Measurements from ENCODE around the gene SERPINB2.

SERPINB2 gene

GRCh38 chr18:63878925-63879324 lies 8.6 kb upstream of the SERPINB2 start:
- H3K79me1 ChIP-seq (ENCODE audit: low read depth, low read length) = no peaks in the 10 kb centered on the region
- no peaks in the 10 kb centered on the region for H3K27me3 ChIP-seq (ENCODE audit: control insufficient read depth in 3 of 3, insufficient read depth in 3 of 3, low read depth in 1 of 3, low read length in 3 of 3)
- no peaks in the 10 kb centered on the region for H3K9me3 ChIP-seq (replicated peaks in 1 of 2; ENCODE audit: control insufficient read depth in 2 of 2, insufficient read depth in 1 of 2, low read depth in 1 of 2, low read length in 2 of 2)
- no peak overlapping the region for H2AK5ac ChIP-seq (ENCODE audit: low read depth, low read length)
- H3K36me3 ChIP-seq (replicated peaks in 1 of 2; ENCODE audit: control insufficient read depth in 2 of 2, insufficient read depth in 2 of 2, low read length in 2 of 2) = no peaks in the 10 kb centered on the region
- no peak overlapping the region for H2AFZ ChIP-seq (ENCODE audit: low read length)
- no peak overlapping the region for H2BK5ac ChIP-seq (ENCODE audit: low read length)
- H4K91ac ChIP-seq (ENCODE audit: low read depth, low read length, poor library complexity) = no peak overlapping the region
- no peaks in the 10 kb centered on the region for H3K4me1 ChIP-seq (ENCODE audit: control insufficient read depth in 2 of 2, insufficient read depth in 1 of 2, low read depth in 1 of 2, low read length in 2 of 2)
- H3K4ac ChIP-seq (ENCODE audit: low read length) = no peak overlapping the region
- H4K8ac ChIP-seq (ENCODE audit: low read depth, low read length) = no peak overlapping the region
- H2BK15ac ChIP-seq (ENCODE audit: low read length) = no peak overlapping the region
- H3K9ac ChIP-seq (ENCODE audit: low read depth, low read length, poor library complexity) = no peak overlapping the region
- H2BK120ac ChIP-seq (ENCODE audit: low read depth, low read length) = no peak overlapping the region
- no peak overlapping the region for H3K18ac ChIP-seq (ENCODE audit: low read length)
- H3K14ac ChIP-seq (ENCODE audit: low read length) = no peak overlapping the region
- no peak overlapping the region for H3K4me3 ChIP-seq (ENCODE audit: low read length in 2 of 2)
- no CpG with 5 or more reads among the region's 4 CpGs for WGBS, 2 donors (ENCODE audit: extremely low coverage in 2 of 2, insufficient read length in 2 of 2, insufficient replicate concordance in 1 of 2)
- no peak overlapping the region for H3K27ac ChIP-seq (replicated peaks; ENCODE audit: low read length)
- H2BK12ac ChIP-seq (ENCODE audit: low read length) = no peak overlapping the region
- H3K4me2 ChIP-seq (ENCODE audit: insufficient read depth, low read length, poor library complexity, severe bottlenecking) = no peak overlapping the region
- DNase-seq (ENCODE audit: low spot score) = no peak
- no peak overlapping the region for H3K23ac ChIP-seq (ENCODE audit: low read depth, low read length, poor library complexity)

- no peak for DNase-seq (ENCODE audit: low spot score)
- no CpG with 5 or more reads among the region's 2 CpGs for WGBS, 2 donors (ENCODE audit: extremely low coverage in 2 of 2, insufficient read length in 2 of 2, insufficient replicate concordance in 1 of 2)
- H3K14ac ChIP-seq (ENCODE audit: low read length) = no peak overlapping the region
Observed at GRCh38 chr18:63879709-63880108, 7.8 kb upstream of the SERPINB2 start.

GRCh38 chr18:63881851-63882250 lies 5.7 kb upstream of the SERPINB2 start:
- no peaks in the 10 kb centered on the region for H3K36me3 ChIP-seq (replicated peaks in 1 of 2; ENCODE audit: control insufficient read depth in 2 of 2, insufficient read depth in 2 of 2, low read length in 2 of 2)
- H3K27me3 ChIP-seq (ENCODE audit: control insufficient read depth in 3 of 3, insufficient read depth in 3 of 3, low read depth in 1 of 3, low read length in 3 of 3) = no peaks in the 10 kb centered on the region
- no peak overlapping the region for H3K27ac ChIP-seq (replicated peaks; ENCODE audit: low read length)
- no peak overlapping the region for H3K9ac ChIP-seq (ENCODE audit: low read depth, low read length, poor library complexity)
- WGBS, 2 donors (ENCODE audit: extremely low coverage in 2 of 2, insufficient read length in 2 of 2, insufficient replicate concordance in 1 of 2) = no CpG with 5 or more reads among the region's 4 CpGs
- H3K14ac ChIP-seq (ENCODE audit: low read length) = no peak overlapping the region
- no peak overlapping the region for H3K18ac ChIP-seq (ENCODE audit: low read length)
- H2AFZ ChIP-seq (ENCODE audit: low read length) = no peak overlapping the region
- no peak overlapping the region for H3K4me2 ChIP-seq (ENCODE audit: insufficient read depth, low read length, poor library complexity, severe bottlenecking)
- H3K79me1 ChIP-seq (ENCODE audit: low read depth, low read length) = no peaks in the 10 kb centered on the region
- no peak overlapping the region for H2BK120ac ChIP-seq (ENCODE audit: low read depth, low read length)
- no peak for DNase-seq (ENCODE audit: low spot score)
- no peak overlapping the region for H3K4ac ChIP-seq (ENCODE audit: low read length)
- H3K4me1 ChIP-seq (ENCODE audit: control insufficient read depth in 2 of 2, insufficient read depth in 1 of 2, low read depth in 1 of 2, low read length in 2 of 2) = no peaks in the 10 kb centered on the region
- no peak overlapping the region for H2BK12ac ChIP-seq (ENCODE audit: low read length)
- no peak overlapping the region for H3K23ac ChIP-seq (ENCODE audit: low read depth, low read length, poor library complexity)
- no peak overlapping the region for H2AK5ac ChIP-seq (ENCODE audit: low read depth, low read length)
- H4K8ac ChIP-seq (ENCODE audit: low read depth, low read length) = no peak overlapping the region
- no peak overlapping the region for H2BK15ac ChIP-seq (ENCODE audit: low read length)
- no peak overlapping the region for H2BK5ac ChIP-seq (ENCODE audit: low read length)
- no peaks in the 10 kb centered on the region for H3K9me3 ChIP-seq (replicated peaks in 1 of 2; ENCODE audit: control insufficient read depth in 2 of 2, insufficient read depth in 1 of 2, low read depth in 1 of 2, low read length in 2 of 2)
- no peak overlapping the region for H4K91ac ChIP-seq (ENCODE audit: low read depth, low read length, poor library complexity)
- no peak overlapping the region for H3K4me3 ChIP-seq (ENCODE audit: low read length in 2 of 2)

More at GRCh38 chr18:63879709-63880108, 7.8 kb upstream of the SERPINB2 start:
- no peaks in the 10 kb centered on the region for H3K9me3 ChIP-seq (replicated peaks in 1 of 2; ENCODE audit: control insufficient read depth in 2 of 2, insufficient read depth in 1 of 2, low read depth in 1 of 2, low read length in 2 of 2)
- no peak overlapping the region for H2BK12ac ChIP-seq (ENCODE audit: low read length)
- no peak overlapping the region for H2BK5ac ChIP-seq (ENCODE audit: low read length)
- no peak overlapping the region for H2AFZ ChIP-seq (ENCODE audit: low read length)
- H3K18ac ChIP-seq (ENCODE audit: low read length) = no peak overlapping the region
- no peak overlapping the region for H3K23ac ChIP-seq (ENCODE audit: low read depth, low read length, poor library complexity)
- no peaks in the 10 kb centered on the region for H3K79me1 ChIP-seq (ENCODE audit: low read depth, low read length)
- H3K4ac ChIP-seq (ENCODE audit: low read length) = no peak overlapping the region
- no peak overlapping the region for H3K4me2 ChIP-seq (ENCODE audit: insufficient read depth, low read length, poor library complexity, severe bottlenecking)
- no peak overlapping the region for H3K9ac ChIP-seq (ENCODE audit: low read depth, low read length, poor library complexity)
- no peak overlapping the region for H3K4me3 ChIP-seq (ENCODE audit: low read length in 2 of 2)
- no peak overlapping the region for H2BK15ac ChIP-seq (ENCODE audit: low read length)
- H3K36me3 ChIP-seq (replicated peaks in 1 of 2; ENCODE audit: control insufficient read depth in 2 of 2, insufficient read depth in 2 of 2, low read length in 2 of 2) = no peaks in the 10 kb centered on the region
- H2BK120ac ChIP-seq (ENCODE audit: low read depth, low read length) = no peak overlapping the region
- H3K27me3 ChIP-seq (ENCODE audit: control insufficient read depth in 3 of 3, insufficient read depth in 3 of 3, low read depth in 1 of 3, low read length in 3 of 3) = no peaks in the 10 kb centered on the region
- no peaks in the 10 kb centered on the region for H3K4me1 ChIP-seq (ENCODE audit: control insufficient read depth in 2 of 2, insufficient read depth in 1 of 2, low read depth in 1 of 2, low read length in 2 of 2)
- no peak overlapping the region for H3K27ac ChIP-seq (replicated peaks; ENCODE audit: low read length)
- H4K91ac ChIP-seq (ENCODE audit: low read depth, low read length, poor library complexity) = no peak overlapping the region
- no peak overlapping the region for H2AK5ac ChIP-seq (ENCODE audit: low read depth, low read length)
- H4K8ac ChIP-seq (ENCODE audit: low read depth, low read length) = no peak overlapping the region

- Histone ChIP-seq H3K9me3 (replicated peaks in 1 of 2; ENCODE audit: control insufficient read depth in 2 of 2, insufficient read depth in 1 of 2, low read depth in 1 of 2, low read length in 2 of 2) (no peaks in the 10 kb centered on the region), H2AFZ (ENCODE audit: low read length) (no peak overlapping the region), H2BK5ac (ENCODE audit: low read length) (no peak overlapping the region), H3K18ac (ENCODE audit: low read length) (no peak overlapping the region), H3K27me3 (ENCODE audit: control insufficient read depth in 3 of 3, insufficient read depth in 3 of 3, low read depth in 1 of 3, low read length in 3 of 3) (no peaks in the 10 kb centered on the region), H2BK12ac (ENCODE audit: low read length) (no peak overlapping the region), H4K91ac (ENCODE audit: low read depth, low read length, poor library complexity) (no peak overlapping the region), H3K4ac (ENCODE audit: low read length) (no peak overlapping the region), H3K27ac (replicated peaks; ENCODE audit: low read length) (no peak overlapping the region), H3K79me1 (ENCODE audit: low read depth, low read length) (no peaks in the 10 kb centered on the region), H3K9ac (ENCODE audit: low read depth, low read length, poor library complexity) (no peak overlapping the region), H4K8ac (ENCODE audit: low read depth, low read length) (no peak overlapping the region), H2BK15ac (ENCODE audit: low read length) (no peak overlapping the region), H3K4me1 (ENCODE audit: control insufficient read depth in 2 of 2, insufficient read depth in 1 of 2, low read depth in 1 of 2, low read length in 2 of 2) (no peaks in the 10 kb centered on the region), H3K4me3 (ENCODE audit: low read length in 2 of 2) (no peak overlapping the region), H3K36me3 (replicated peaks in 1 of 2; ENCODE audit: control insufficient read depth in 2 of 2, insufficient read depth in 2 of 2, low read length in 2 of 2) (no peaks in the 10 kb centered on the region), H3K4me2 (ENCODE audit: insufficient read depth, low read length, poor library complexity, severe bottlenecking) (no peak overlapping the region), H2AK5ac (ENCODE audit: low read depth, low read length) (no peak overlapping the region), H3K14ac (ENCODE audit: low read length) (no peak overlapping the region), H2BK120ac (ENCODE audit: low read depth, low read length) (no peak overlapping the region), H3K23ac (ENCODE audit: low read depth, low read length, poor library complexity) (no peak overlapping the region)
- WGBS, 2 donors (ENCODE audit: extremely low coverage in 2 of 2, insufficient read length in 2 of 2, insufficient replicate concordance in 1 of 2) = no CpG with 5 or more reads among the region's 8 CpGs
- DNase-seq (ENCODE audit: low spot score) = no peak
Observed at GRCh38 chr18:63882333-63883141, 5.0 kb upstream of the SERPINB2 start.

Data from neuronal stem cell (in vitro differentiated cells).